Prostate gland (tissue), 2 donors: ENCODE results near the gene SERHL2. TPM values are rescaled to one million over a fixed set of nuclear protein-coding genes. Genes with fewer than 3 reads are reported as not detected.

ENCODE experiments used
- DNase-seq: peaks from one replicate; pipeline ENCODE4 v3.0.0-alpha.2; 2019; ENCODE audit warnings: low spot score
- H3K27ac ChIP-seq, 2 donors: fragments of 200-600 bp; sonication (generic); 2 replicates each; pipeline ENCODE4 v1.5.1; 2017 to 2019
- H3K27me3 ChIP-seq: fragments of 200-600 bp; sonication (generic); replicated peaks from 2 replicates; pipeline ENCODE4 v1.5.1; 2019; ENCODE audit not compliant: insufficient read depth
- H3K36me3 ChIP-seq, 2 donors: fragments of 200-600 bp; sonication (generic); 1 replicate in 1 of 2; 2 replicates in 1 of 2; pipeline versions ENCODE4 v1.5.1 to v1.8.1; 2017 to 2019
- H3K4me1 ChIP-seq: fragments of 200-600 bp; sonication (generic); replicated peaks from 2 replicates; pipeline ENCODE4 v1.5.1; 2019
- H3K4me3 ChIP-seq, 2 donors: fragments of 200-600 bp; sonication (generic); 2 replicates each; pipeline ENCODE4 v1.5.1; 2017 to 2019
- H3K9me3 ChIP-seq: fragments of 200-600 bp; sonication (generic); 2 replicates; pipeline ENCODE4 v1.5.1; 2017
- CTCF ChIP-seq, 4 experiments: fragments of 200-600 bp in 2 of 4; fragments of 450-650 bp in 2 of 4; sonication (generic) in 2 of 4; IDR thresholded peaks; 1 replicate in 3 of 4; 2 replicates in 1 of 4; pipeline ENCODE4 v1.5.1; 2016 to 2019; ENCODE audit warnings: antibody characterized with exemption in 4 of 4, mild to moderate bottlenecking in 2 of 4, moderate library complexity in 2 of 4
- POLR2A ChIP-seq: fragments of 450-650 bp; IDR thresholded peaks from one replicate; pipeline ENCODE4 v1.6.1; 2016; ENCODE audit warnings: antibody characterized with exemption, mild to moderate bottlenecking
- POLR2AphosphoS5 ChIP-seq: sonication (generic); formaldehyde crosslinking; IDR thresholded peaks from one replicate; pipeline ENCODE4 v1.6.1; 2017; ENCODE audit warnings: antibody characterized with exemption
- WGBS: methylation state at CpG from one replicate; pipeline ENCODE4 v1.1.5; 2018; 5-methylcytosine and 5-hydroxymethylcytosine counted together
- intact Hi-C: fragments of 100-400 bp; cut with DNase I; formaldehyde crosslinking; loops from one replicate; pipeline ENCODE4 v1.14.2; 2022
- total RNA-seq, 2 donors: library from RNA; depleted of rRNA; stranded (reverse); fragments of >200 nt; gene quantifications; one replicate each; pipeline ENCODE4 v1.1.0, GENCODE V29; 2016

The SERHL2 gene
- total RNA-seq, 2 donors from 2014 or later: 10.2 to 54.7 TPM

- H3K27me3 ChIP-seq: no peaks in the 10 kb centered on the region
- TF ChIP-seq POLR2AphosphoS5 (no peak), CTCF (IDR thresholded peaks at IDR 0.05) (no peak), POLR2A (no peak)
- H3K36me3 ChIP-seq: peaks cover 0 to 4% of the 10 kb centered on the region in 2 donors
- peaks cover 14% of the 10 kb centered on the region for H3K4me1 ChIP-seq
- peak overlapping the region; percentile 6 to 14 for H3K27ac ChIP-seq
- H3K9me3 ChIP-seq: no peaks in the 10 kb centered on the region
- no peak for DNase-seq
- WGBS: 64% methylated on average over 5 of the region's 5 CpGs
- H3K4me3 ChIP-seq: no peak overlapping the region
- intact Hi-C loops: no loop called here
These were observed 56.4 kb downstream of the SERHL2 start for GRCh38 chr22:42610186-42610585.

GRCh38 chr22:42611051-42611450 is 57.3 kb downstream of the SERHL2 start:
- no peaks in the 10 kb centered on the region for H3K9me3 ChIP-seq
- no peaks in the 10 kb centered on the region for H3K27me3 ChIP-seq
- TF ChIP-seq POLR2A (no peak), POLR2AphosphoS5 (no peak), CTCF (IDR thresholded peaks at IDR 0.05) (no peak)
- no peak overlapping the region for H3K4me3 ChIP-seq
- WGBS: 86% methylated on average over 1 of the region's 1 CpG
- H3K4me1 ChIP-seq: peaks cover 18% of the 10 kb centered on the region
- intact Hi-C loops: no loop called here
- DNase-seq: no peak
- H3K36me3 ChIP-seq: peaks cover 0 to 4% of the 10 kb centered on the region in 2 donors
- H3K27ac ChIP-seq: no peak overlapping the region

GRCh38 chr22:42612336-42612735 is 58.6 kb downstream of the SERHL2 start:
- H3K4me3 ChIP-seq: peak overlapping the region in 1 of 2 donors; percentile 80
- H3K4me1 ChIP-seq: peaks cover 18% of the 10 kb centered on the region
- TF ChIP-seq POLR2A (no peak), POLR2AphosphoS5 (no peak), CTCF (IDR thresholded peaks at IDR 0.05) (no peak)
- intact Hi-C loops: no loop called here
- H3K27ac ChIP-seq: peak overlapping the region; percentile 97 to 99
- H3K9me3 ChIP-seq: no peaks in the 10 kb centered on the region
- no peak for DNase-seq
- WGBS: 45% methylated on average over 11 of the region's 11 CpGs
- peaks cover 0 to 4% of the 10 kb centered on the region in 2 donors for H3K36me3 ChIP-seq
- no peaks in the 10 kb centered on the region for H3K27me3 ChIP-seq

- Histone ChIP-seq H3K27ac (peak overlapping the region; percentile 97 to 99), H3K4me3 (peak overlapping the region; percentile 80 to 92), H3K36me3 (peaks cover 0 to 4% of the 10 kb centered on the region in 2 donors), H3K9me3 (no peaks in the 10 kb centered on the region), H3K27me3 (no peaks in the 10 kb centered on the region), H3K4me1 (peaks cover 18% of the 10 kb centered on the region)
- intact Hi-C loops: no loop called here
- TF ChIP-seq CTCF (IDR thresholded peaks at IDR 0.05): no peak
- no peak for TF ChIP-seq POLR2AphosphoS5
- TF ChIP-seq POLR2A: no peak
- under 1% methylated on average over 10 of the region's 10 CpGs for whole genome bisulfite sequencing
- DNase-seq: no peak
These were observed 60.1 kb downstream of the SERHL2 start for GRCh38 chr22:42613872-42614301.

- TF ChIP-seq POLR2A (peak; percentile 62), POLR2AphosphoS5 (peak; percentile 97), CTCF (IDR thresholded peaks at IDR 0.05) (peak; percentile 36 to 80 (median 52))
- H3K4me1 ChIP-seq: peaks cover 13% of the 10 kb centered on the region
- WGBS: under 1% methylated on average over 58 of the region's 85 CpGs
These were observed 60.7 kb downstream of the SERHL2 start, which contains the start of gene POLDIP3 for GRCh38 chr22:42614312-42615091. POLDIP3 (minus strand) TSS chr22:42614883; CDS start chr22:42614857, 26 bp downstream.

More at GRCh38 chr22:42614312-42615091, 60.7 kb downstream of the SERHL2 start, which contains the start of gene POLDIP3:
- peak within 1 kb of the TSS; percentile 80 to 92 for H3K4me3 ChIP-seq
- peak within 1 kb of the TSS; percentile 97 to 99 for H3K27ac ChIP-seq
- H3K9me3 ChIP-seq: no peaks in the 10 kb centered on the region
- DNase-seq: peak; percentile 98
- intact Hi-C loops: no loop called here
- H3K36me3 ChIP-seq: peaks cover 0 to 4% of the 10 kb centered on the region in 2 donors
- H3K27me3 ChIP-seq: no peaks in the 10 kb centered on the region
